Cardiac septum (tissue), 1 donor: ENCODE data around the gene CEP78. TPM values are rescaled to one million over a fixed set of nuclear protein-coding genes. Genes with fewer than 3 reads are reported as not detected.

Source experiments
- DNase-seq: peaks from one replicate; pipeline ENCODE4 v3.0.0-alpha.2; 2020; ENCODE audit warnings: low spot score
- intact Hi-C: fragments of 100-400 bp; cut with DNase I; formaldehyde crosslinking; loops from one replicate; pipeline ENCODE4 v1.14.0; 2022
- total RNA-seq: library from RNA; stranded (reverse); fragmentation: NEBNext Ultra II Directional; extraction: Animal tissue kit (Norgen Biotek cat#: 25700); gene quantifications from one replicate; pipeline ENCODE4 v1.2.1, GENCODE V29; 2021
- donor health status: DM: no; HTN: no; CAD: no.

The CEP78 gene
- total RNA-seq, 1 donor from 2014 or later = 4.0 TPM

- DNase-seq = no peak
- intact Hi-C loops = no loop called here
These were observed 1.1 kb upstream of the CEP78 start for GRCh38 chr9:78234810-78235209.

GRCh38 chr9:78235256-78235761 is 566 bp upstream of the CEP78 start:
- intact Hi-C loops = no loop called here
- DNase-seq = no peak

GRCh38 chr9:78236551-78236910 is 656 bp downstream of the CEP78 start:
- DNase-seq = no peak
- intact Hi-C loops = no loop called here

GRCh38 chr9:78238046-78239038 is 2.5 kb downstream of the CEP78 start:
- intact Hi-C loops = no loop called here
- DNase-seq = no peak

GRCh38 chr9:78239506-78239905 is 3.6 kb downstream of the CEP78 start:
- intact Hi-C loops = no loop called here

GRCh38 chr9:78242041-78242440 is 6.2 kb downstream of the CEP78 start:
- intact Hi-C loops = no loop called here
- DNase-seq = no peak

More at GRCh38 chr9:78239506-78239905, 3.6 kb downstream of the CEP78 start:
- DNase-seq = no peak

- no peak for DNase-seq
- intact Hi-C loops = no loop called here
These were observed 7.3 kb downstream of the CEP78 start for GRCh38 chr9:78243130-78243529.

- no peak for DNase-seq
- intact Hi-C loops = no loop called here
These were observed 9.5 kb downstream of the CEP78 start for GRCh38 chr9:78245401-78245800.

GRCh38 chr9:78248635-78249034 is 12.8 kb downstream of the CEP78 start:
- intact Hi-C loops = no loop called here
- no peak for DNase-seq

GRCh38 chr9:78249542-78249941 is 13.7 kb downstream of the CEP78 start:
- no peak for DNase-seq
- intact Hi-C loops = no loop called here

- no peak for DNase-seq
- intact Hi-C loops = no loop called here
These were observed 16.7 kb downstream of the CEP78 start for GRCh38 chr9:78252616-78253015.

- intact Hi-C loops = no loop called here
- no peak for DNase-seq
These were observed 17.4 kb downstream of the CEP78 start for GRCh38 chr9:78253285-78253684.

- intact Hi-C loops = loop anchor here (5.0 kb wide), 1 partner anchor 106 kb away; no protein-coding TSS in a partner anchor
- no peak for DNase-seq
These were observed 25.6 kb downstream of the CEP78 start for GRCh38 chr9:78261403-78262001.

- intact Hi-C loops = loop anchor here (5.0 kb wide), 1 partner anchor 105 kb away; no protein-coding TSS in a partner anchor
- DNase-seq = no peak
These were observed 26.8 kb downstream of the CEP78 start for GRCh38 chr9:78262655-78263054.

GRCh38 chr9:78267889-78268288 is 32.0 kb downstream of the CEP78 start:
- intact Hi-C loops = no loop called here

GRCh38 chr9:78269784-78270183 is 33.9 kb downstream of the CEP78 start:
- DNase-seq = no peak
- intact Hi-C loops = no loop called here

More at GRCh38 chr9:78267889-78268288, 32.0 kb downstream of the CEP78 start:
- no peak for DNase-seq

GRCh38 chr9:78272307-78272706 is 36.4 kb downstream of the CEP78 start:
- intact Hi-C loops = no loop called here
- no peak for DNase-seq

- DNase-seq = no peak
- intact Hi-C loops = no loop called here
These were observed 37.9 kb downstream of the CEP78 start for GRCh38 chr9:78273761-78274160.

GRCh38 chr9:78278177-78278777 is 42.4 kb downstream of the CEP78 start:
- DNase-seq = no peak
- intact Hi-C loops = no loop called here

GRCh38 chr9:78278801-78279200 is 42.9 kb downstream of the CEP78 start:
- DNase-seq = no peak
- intact Hi-C loops = no loop called here
